T-helper 1 cell (primary cell): ENCODE data around the gene KLHL29.

Source experiments
- DNase-seq, 5 donors: peaks; one replicate each; pipeline ENCODE4 v3.0.0-alpha.2; 2012 to 2020

Gene KLHL29

GRCh38 chr2:23518481-23519333, 133.7 kb downstream of the KLHL29 start:
- DNase-seq: no peak

- no peak for DNase-seq
Observed at GRCh38 chr2:23519334-23519651, 134.3 kb downstream of the KLHL29 start.

GRCh38 chr2:23520256-23520655, 135.3 kb downstream of the KLHL29 start:
- no peak for DNase-seq

- no peak for DNase-seq
Observed at GRCh38 chr2:23521060-23521459, 136.1 kb downstream of the KLHL29 start.

- no peak for DNase-seq
Observed at GRCh38 chr2:23522726-23523372, 137.9 kb downstream of the KLHL29 start.

GRCh38 chr2:23523373-23524260, 138.6 kb downstream of the KLHL29 start:
- no peak for DNase-seq

- no peak for DNase-seq
Observed at GRCh38 chr2:23524261-23524706, 139.3 kb downstream of the KLHL29 start.

GRCh38 chr2:23525137-23525765, 140.3 kb downstream of the KLHL29 start:
- no peak for DNase-seq

- DNase-seq: no peak
Observed at GRCh38 chr2:23526114-23526513, 141.1 kb downstream of the KLHL29 start.

GRCh38 chr2:23526835-23527790, 142.1 kb downstream of the KLHL29 start:
- no peak for DNase-seq

GRCh38 chr2:23528171-23528570, 143.2 kb downstream of the KLHL29 start:
- no peak for DNase-seq

GRCh38 chr2:23528690-23529089, 143.7 kb downstream of the KLHL29 start:
- DNase-seq: no peak

- DNase-seq: no peak
Observed at GRCh38 chr2:23529659-23530058, 144.7 kb downstream of the KLHL29 start.

- no peak for DNase-seq
Observed at GRCh38 chr2:23530206-23530908, 145.4 kb downstream of the KLHL29 start.

- DNase-seq: no peak
Observed at GRCh38 chr2:23530909-23531276, 145.9 kb downstream of the KLHL29 start.

- no peak for DNase-seq
Observed at GRCh38 chr2:23531280-23531679, 146.3 kb downstream of the KLHL29 start.

GRCh38 chr2:23531881-23532280, 146.9 kb downstream of the KLHL29 start:
- no peak for DNase-seq

- DNase-seq: peak in 2 of 5 donors; percentile 16 to 57
Observed at GRCh38 chr2:23532391-23533337, 147.7 kb downstream of the KLHL29 start.

GRCh38 chr2:23533338-23533695, 148.3 kb downstream of the KLHL29 start:
- no peak for DNase-seq

- DNase-seq: no peak
Observed at GRCh38 chr2:23534771-23535170, 149.8 kb downstream of the KLHL29 start.
